GM23338 (cell line): Measurements from ENCODE around the gene PRKD3.

ENCODE experiments used
- CREB1 ChIP-seq: fragments of 250-450 bp; sonication (Bioruptor Pico); IDR thresholded peaks from 2 replicates; pipeline ENCODE4 v1.5.0; 2020; ENCODE audit warnings: low read depth, mild to moderate bottlenecking, moderate library complexity
- EZH2 ChIP-seq: fragments of 200-600 bp; sonication (generic); IDR thresholded peaks from one replicate; pipeline ENCODE4 v1.8.0; 2017; ENCODE audit warnings: antibody characterized with exemption, mild to moderate bottlenecking, low read depth; ENCODE audit not compliant: unreplicated experiment
- EZH2phosphoT487 ChIP-seq: fragments of 200-600 bp; sonication (generic); IDR thresholded peaks from one replicate; pipeline ENCODE4 v1.8.1; 2018; ENCODE audit warnings: antibody characterized with exemption; ENCODE audit not compliant: unreplicated experiment
- POLR2AphosphoS5 ChIP-seq: IDR thresholded peaks from 2 replicates; pipeline ENCODE4 v1.6.1; 2016; ENCODE audit warnings: antibody characterized with exemption, low read depth
- TF ChIP-seq, protein P1 (sequence below), 2 experiments: fragments of 200-600 bp in 1 of 2; sonication (generic) in 1 of 2; conservative IDR thresholded peaks; 2 replicates each; pipeline versions ENCODE4 v1.5.1 to v1.6.1; 2016 to 2017; ENCODE audit warnings: antibody characterized with exemption in 2 of 2, low read depth in 2 of 2, mild to moderate bottlenecking in 2 of 2, moderate library complexity in 1 of 2
- TF ChIP-seq, protein P2 (sequence below): IDR thresholded peaks from one replicate; pipeline ENCODE4 v1.6.1; 2018; ENCODE audit warnings: antibody characterized with exemption; ENCODE audit not compliant: unreplicated experiment

- TF ChIP-seq, protein P1, sequence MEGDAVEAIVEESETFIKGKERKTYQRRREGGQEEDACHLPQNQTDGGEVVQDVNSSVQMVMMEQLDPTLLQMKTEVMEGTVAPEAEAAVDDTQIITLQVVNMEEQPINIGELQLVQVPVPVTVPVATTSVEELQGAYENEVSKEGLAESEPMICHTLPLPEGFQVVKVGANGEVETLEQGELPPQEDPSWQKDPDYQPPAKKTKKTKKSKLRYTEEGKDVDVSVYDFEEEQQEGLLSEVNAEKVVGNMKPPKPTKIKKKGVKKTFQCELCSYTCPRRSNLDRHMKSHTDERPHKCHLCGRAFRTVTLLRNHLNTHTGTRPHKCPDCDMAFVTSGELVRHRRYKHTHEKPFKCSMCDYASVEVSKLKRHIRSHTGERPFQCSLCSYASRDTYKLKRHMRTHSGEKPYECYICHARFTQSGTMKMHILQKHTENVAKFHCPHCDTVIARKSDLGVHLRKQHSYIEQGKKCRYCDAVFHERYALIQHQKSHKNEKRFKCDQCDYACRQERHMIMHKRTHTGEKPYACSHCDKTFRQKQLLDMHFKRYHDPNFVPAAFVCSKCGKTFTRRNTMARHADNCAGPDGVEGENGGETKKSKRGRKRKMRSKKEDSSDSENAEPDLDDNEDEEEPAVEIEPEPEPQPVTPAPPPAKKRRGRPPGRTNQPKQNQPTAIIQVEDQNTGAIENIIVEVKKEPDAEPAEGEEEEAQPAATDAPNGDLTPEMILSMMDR (conservative IDR thresholded peaks at IDR 0.05; ENCODE audit: low read depth in 2 of 2): no peak
- TF ChIP-seq, protein P2, sequence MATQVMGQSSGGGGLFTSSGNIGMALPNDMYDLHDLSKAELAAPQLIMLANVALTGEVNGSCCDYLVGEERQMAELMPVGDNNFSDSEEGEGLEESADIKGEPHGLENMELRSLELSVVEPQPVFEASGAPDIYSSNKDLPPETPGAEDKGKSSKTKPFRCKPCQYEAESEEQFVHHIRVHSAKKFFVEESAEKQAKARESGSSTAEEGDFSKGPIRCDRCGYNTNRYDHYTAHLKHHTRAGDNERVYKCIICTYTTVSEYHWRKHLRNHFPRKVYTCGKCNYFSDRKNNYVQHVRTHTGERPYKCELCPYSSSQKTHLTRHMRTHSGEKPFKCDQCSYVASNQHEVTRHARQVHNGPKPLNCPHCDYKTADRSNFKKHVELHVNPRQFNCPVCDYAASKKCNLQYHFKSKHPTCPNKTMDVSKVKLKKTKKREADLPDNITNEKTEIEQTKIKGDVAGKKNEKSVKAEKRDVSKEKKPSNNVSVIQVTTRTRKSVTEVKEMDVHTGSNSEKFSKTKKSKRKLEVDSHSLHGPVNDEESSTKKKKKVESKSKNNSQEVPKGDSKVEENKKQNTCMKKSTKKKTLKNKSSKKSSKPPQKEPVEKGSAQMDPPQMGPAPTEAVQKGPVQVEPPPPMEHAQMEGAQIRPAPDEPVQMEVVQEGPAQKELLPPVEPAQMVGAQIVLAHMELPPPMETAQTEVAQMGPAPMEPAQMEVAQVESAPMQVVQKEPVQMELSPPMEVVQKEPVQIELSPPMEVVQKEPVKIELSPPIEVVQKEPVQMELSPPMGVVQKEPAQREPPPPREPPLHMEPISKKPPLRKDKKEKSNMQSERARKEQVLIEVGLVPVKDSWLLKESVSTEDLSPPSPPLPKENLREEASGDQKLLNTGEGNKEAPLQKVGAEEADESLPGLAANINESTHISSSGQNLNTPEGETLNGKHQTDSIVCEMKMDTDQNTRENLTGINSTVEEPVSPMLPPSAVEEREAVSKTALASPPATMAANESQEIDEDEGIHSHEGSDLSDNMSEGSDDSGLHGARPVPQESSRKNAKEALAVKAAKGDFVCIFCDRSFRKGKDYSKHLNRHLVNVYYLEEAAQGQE: no peak
- TF ChIP-seq EZH2 (no peak), POLR2AphosphoS5 (no peak), EZH2phosphoT487 (no peak), CREB1 (CRISPR knock-in tag) (no peak)
Observed at GRCh38 chr2:37349231-37349860, 24.7 kb upstream of the PRKD3 start.
